GM23338 (cell line): ENCODE data around the gene USP21. TPM values are rescaled to one million over a fixed set of nuclear protein-coding genes. Genes with fewer than 3 reads are reported as not detected.

Experiments
- ATAC-seq: fragments of 200-7000 bp; cut with Tn5 transposase; 3 replicates; pipeline ENCODE4 v1.9.1; 2020
- DNase-seq: peaks from one replicate; pipeline ENCODE4 v3.0.0-alpha.2; 2015; ENCODE audit warnings: low spot score
- H2AFZ ChIP-seq: fragments of 200-600 bp; sonication (generic); 2 replicates; pipeline ENCODE4 v1.8.0; 2016; ENCODE audit warnings: antibody characterized with exemption, mild to moderate bottlenecking, moderate library complexity
- H3F3A ChIP-seq: fragments of 200-600 bp; sonication (generic); replicated peaks from 2 replicates; pipeline ENCODE4 v1.8.0; 2017; ENCODE audit warnings: antibody characterized with exemption, mixed run types, low read depth
- H3K27ac ChIP-seq: fragments of 200-600 bp; sonication (generic); 2 replicates; pipeline ENCODE4 v1.6.1; 2016; ENCODE audit warnings: low read depth
- H3K27me3 ChIP-seq: fragments of 200-600 bp; sonication (generic); 2 replicates; pipeline ENCODE4 v1.8.0; 2016; ENCODE audit warnings: mild to moderate bottlenecking, mixed run types, moderate library complexity; ENCODE audit not compliant: insufficient read depth
- H3K36me3 ChIP-seq: fragments of 200-600 bp; sonication (generic); 2 replicates; pipeline ENCODE4 v1.8.0; 2016; ENCODE audit warnings: mild to moderate bottlenecking; ENCODE audit not compliant: insufficient read depth
- H3K4me1 ChIP-seq: fragments of 200-600 bp; sonication (generic); 2 replicates; pipeline ENCODE4 v1.8.0; 2016; ENCODE audit warnings: mild to moderate bottlenecking, moderate library complexity; ENCODE audit not compliant: insufficient read depth
- H3K4me2 ChIP-seq: fragments of 200-600 bp; sonication (generic); 2 replicates; pipeline ENCODE4 v1.7.1; 2017; ENCODE audit warnings: mixed run types
- H3K4me3 ChIP-seq: fragments of 200-600 bp; sonication (generic); 2 replicates; pipeline ENCODE4 v1.6.1; 2016; ENCODE audit warnings: mixed run types
- H3K79me2 ChIP-seq: fragments of 200-600 bp; sonication (generic); replicated peaks from 2 replicates; pipeline ENCODE4 v1.8.0; 2017; ENCODE audit warnings: mild to moderate bottlenecking; ENCODE audit not compliant: insufficient read depth
- H3K9me2 ChIP-seq: fragments of 200-600 bp; sonication (generic); 2 replicates; pipeline ENCODE4 v1.8.0; 2017; ENCODE audit not compliant: insufficient read depth
- H4K20me1 ChIP-seq: fragments of 200-600 bp; sonication (generic); replicated peaks from 2 replicates; pipeline ENCODE4 v1.8.0; 2017; ENCODE audit warnings: mild to moderate bottlenecking; ENCODE audit not compliant: insufficient read depth
- H3K27ac Mint-ChIP-seq: 2 replicates; pipeline ENCODE4 v1.8.0; 2020; ENCODE audit warnings: inconsistent platforms, mild to moderate bottlenecking, moderate library complexity, mixed read lengths
- H3K27me3 Mint-ChIP-seq: 3 replicates; pipeline ENCODE4 v1.8.0; 2022; ENCODE audit warnings: low read depth, mild to moderate bottlenecking, moderate library complexity, mixed read lengths, inconsistent platforms; ENCODE audit not compliant: insufficient read depth, poor library complexity
- H3K36me3 Mint-ChIP-seq: 3 replicates; pipeline ENCODE4 v1.8.0; 2021; ENCODE audit warnings: low read depth, mild to moderate bottlenecking, inconsistent platforms, moderate library complexity, mixed read lengths
- H3K4me1 Mint-ChIP-seq: 3 replicates; pipeline ENCODE4 v1.8.0; 2020; ENCODE audit warnings: mild to moderate bottlenecking, inconsistent platforms, mixed read lengths
- H3K4me3 Mint-ChIP-seq: 3 replicates; pipeline ENCODE4 v1.8.0; 2021; ENCODE audit warnings: moderate library complexity, mild to moderate bottlenecking, inconsistent platforms, mixed read lengths
- H3K9me3 Mint-ChIP-seq: 3 replicates; pipeline ENCODE4 v1.8.0; 2020; ENCODE audit warnings: moderate library complexity, mild to moderate bottlenecking, inconsistent platforms, mixed read lengths
- CREB1 ChIP-seq: fragments of 250-450 bp; sonication (Bioruptor Pico); IDR thresholded peaks from 2 replicates; pipeline ENCODE4 v1.5.0; 2020; ENCODE audit warnings: low read depth, mild to moderate bottlenecking, moderate library complexity
- CTCF ChIP-seq, 2 experiments: fragments of 200-600 bp in 1 of 2; sonication (generic) in 1 of 2; conservative IDR thresholded peaks; 2 replicates each; pipeline versions ENCODE4 v1.5.1 to v1.6.1; 2016 to 2017; ENCODE audit warnings: antibody characterized with exemption in 2 of 2, low read depth in 2 of 2, mild to moderate bottlenecking in 2 of 2, moderate library complexity in 1 of 2
- EZH2 ChIP-seq: fragments of 200-600 bp; sonication (generic); IDR thresholded peaks from one replicate; pipeline ENCODE4 v1.8.0; 2017; ENCODE audit warnings: antibody characterized with exemption, mild to moderate bottlenecking, low read depth; ENCODE audit not compliant: unreplicated experiment
- EZH2phosphoT487 ChIP-seq: fragments of 200-600 bp; sonication (generic); IDR thresholded peaks from one replicate; pipeline ENCODE4 v1.8.1; 2018; ENCODE audit warnings: antibody characterized with exemption; ENCODE audit not compliant: unreplicated experiment
- JUNB ChIP-seq: IDR thresholded peaks from one replicate; pipeline ENCODE4 v1.6.1; 2016; ENCODE audit warnings: antibody characterized with exemption; ENCODE audit not compliant: unreplicated experiment
- NANOG ChIP-seq: IDR thresholded peaks from 2 replicates; pipeline ENCODE4 v1.6.1; 2016; ENCODE audit warnings: antibody characterized with exemption, borderline replicate concordance
- POLR2AphosphoS5 ChIP-seq: IDR thresholded peaks from 2 replicates; pipeline ENCODE4 v1.6.1; 2016; ENCODE audit warnings: antibody characterized with exemption, low read depth
- ZNF331 ChIP-seq: fragments of 250-450 bp; sonication (Bioruptor Pico); IDR thresholded peaks from 2 replicates; pipeline ENCODE4 v1.5.0; 2020; ENCODE audit warnings: low read depth, mild to moderate bottlenecking, moderate library complexity
- polyA plus RNA-seq: library from polyadenylated mRNA; unstranded; fragments of >200 nt; fragmentation: Nextera tagmentation; extraction: Ambion mirVana; gene quantifications from 2 replicates; pipeline ENCODE4 v1.2.1, GENCODE V29; 2016
- total RNA-seq: library from RNA; depleted of rRNA; stranded (reverse); fragments of >200 nt; shearing (Covaris generic); gene quantifications from 2 replicates; pipeline ENCODE4 v1.2.3, GENCODE V29; 2014
- TF ChIP-seq, protein P1 (sequence below): fragments of 250-450 bp; sonication (Bioruptor Pico); IDR thresholded peaks from 2 replicates; pipeline ENCODE4 v1.5.0; 2020; ENCODE audit warnings: mild to moderate bottlenecking, moderate library complexity
- TF ChIP-seq, protein P2 (sequence below): IDR thresholded peaks from one replicate; pipeline ENCODE4 v1.6.1; 2018; ENCODE audit warnings: antibody characterized with exemption; ENCODE audit not compliant: unreplicated experiment

USP21 gene
- total and polyA plus RNA-seq, 2 experiments from 2014 or later = 17.9 to 25.6 TPM

DNA sequence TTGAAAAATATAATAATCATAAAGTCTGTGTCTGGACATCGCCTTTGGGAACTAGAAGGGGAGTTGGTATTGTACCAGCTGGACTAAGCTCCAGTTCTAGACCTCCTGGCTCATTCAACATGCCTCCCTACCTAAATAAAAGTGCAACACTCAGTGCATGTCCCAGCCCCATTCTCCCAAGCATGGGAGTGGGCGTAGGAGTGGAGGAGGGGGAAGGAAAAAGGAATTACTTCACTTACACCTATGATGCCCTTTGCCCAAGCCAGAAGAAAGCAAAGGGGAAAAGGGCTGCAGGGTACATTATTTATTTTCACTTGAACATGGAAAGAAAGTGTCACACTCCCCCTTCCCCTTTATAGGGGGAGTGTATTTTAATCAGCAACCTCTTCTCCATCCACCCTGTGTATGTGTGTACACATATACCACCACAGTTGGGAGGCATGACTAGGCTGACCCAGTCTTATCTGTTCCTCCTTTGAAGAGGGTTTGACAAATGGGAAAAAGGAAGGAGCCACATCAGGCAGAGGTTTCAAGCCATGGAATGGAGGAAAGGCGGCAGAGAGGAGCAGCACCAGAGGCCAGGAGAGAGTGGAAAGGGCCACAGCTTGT lies 38.2 kb upstream of the USP21 start:
- Histone ChIP-seq H3K4me3 (no peak overlapping the region), H3F3A (peaks cover 41% of the 10 kb centered on the region), H3K36me3 (peaks cover 30% of the 10 kb centered on the region), H2AFZ (no peak overlapping the region), H3K4me2 (no peak overlapping the region), H3K27me3 (no peaks in the 10 kb centered on the region), H4K20me1 (peaks cover 16% of the 10 kb centered on the region), H3K4me1 (peaks cover 20% of the 10 kb centered on the region), H3K27ac (peak overlapping the region; percentile 45; the same call in 1 of the 2 replicates), H3K9me2 (no peaks in the 10 kb centered on the region), H3K79me2 (peaks cover 30% of the 10 kb centered on the region)
- peaks cover 63% of the 10 kb centered on the region for H3K36me3 Mint-ChIP-seq
- DNase-seq (no peak), ATAC-seq (no peak)
- no peak overlapping the region for H3K27ac Mint-ChIP-seq
- no peak overlapping the region for H3K4me3 Mint-ChIP-seq
- peaks cover 25% of the 10 kb centered on the region for H3K27me3 Mint-ChIP-seq
- TF ChIP-seq JUNB = no peak
- TF ChIP-seq EZH2phosphoT487 = no peak
- no peaks in the 10 kb centered on the region for H3K9me3 Mint-ChIP-seq
- H3K4me1 Mint-ChIP-seq = peaks cover 22% of the 10 kb centered on the region

DNA sequence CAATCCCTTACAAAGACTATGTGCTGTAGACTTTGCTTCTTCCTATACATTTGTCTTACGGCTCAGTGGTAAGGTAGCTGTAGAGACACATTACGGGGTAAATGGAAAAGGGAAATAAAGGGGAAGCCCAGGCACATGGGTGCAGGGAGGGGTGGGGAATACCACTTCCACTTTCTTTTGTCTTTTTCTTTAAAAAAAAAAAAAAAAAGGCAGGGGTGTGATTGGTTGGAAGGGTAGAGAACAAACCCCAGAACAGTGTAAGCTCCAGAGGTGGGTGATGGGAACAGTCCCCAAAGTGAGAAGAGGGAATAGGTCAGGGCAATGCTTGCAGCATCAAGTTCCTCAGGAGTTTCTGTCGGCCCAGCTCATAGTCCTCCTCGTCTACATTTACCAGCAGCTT lies 37.5 kb upstream of the USP21 start:
- H3K4me1 Mint-ChIP-seq = peaks cover 19% of the 10 kb centered on the region
- Histone ChIP-seq H3F3A (peaks cover 38% of the 10 kb centered on the region), H3K4me1 (peaks cover 13% of the 10 kb centered on the region), H4K20me1 (peaks cover 11% of the 10 kb centered on the region; the same call in 1 of the 2 replicates), H3K27ac (no peak overlapping the region), H3K36me3 (peaks cover 30% of the 10 kb centered on the region), H3K9me2 (no peaks in the 10 kb centered on the region), H2AFZ (no peak overlapping the region), H3K27me3 (no peaks in the 10 kb centered on the region), H3K4me2 (no peak overlapping the region), H3K4me3 (no peak overlapping the region), H3K79me2 (peaks cover 30% of the 10 kb centered on the region)
- DNase-seq (no peak), ATAC-seq (no peak)
- H3K27ac Mint-ChIP-seq = no peak overlapping the region
- peaks cover 24% of the 10 kb centered on the region for H3K27me3 Mint-ChIP-seq
- H3K4me3 Mint-ChIP-seq = no peak overlapping the region
- H3K9me3 Mint-ChIP-seq = no peaks in the 10 kb centered on the region
- peaks cover 68% of the 10 kb centered on the region for H3K36me3 Mint-ChIP-seq
- no peak for TF ChIP-seq CREB1 (CRISPR knock-in tag)
- no peak for TF ChIP-seq EZH2phosphoT487
- no peak for TF ChIP-seq POLR2AphosphoS5
- TF ChIP-seq JUNB = no peak
- no peak for TF ChIP-seq EZH2
- TF ChIP-seq, protein P1, sequence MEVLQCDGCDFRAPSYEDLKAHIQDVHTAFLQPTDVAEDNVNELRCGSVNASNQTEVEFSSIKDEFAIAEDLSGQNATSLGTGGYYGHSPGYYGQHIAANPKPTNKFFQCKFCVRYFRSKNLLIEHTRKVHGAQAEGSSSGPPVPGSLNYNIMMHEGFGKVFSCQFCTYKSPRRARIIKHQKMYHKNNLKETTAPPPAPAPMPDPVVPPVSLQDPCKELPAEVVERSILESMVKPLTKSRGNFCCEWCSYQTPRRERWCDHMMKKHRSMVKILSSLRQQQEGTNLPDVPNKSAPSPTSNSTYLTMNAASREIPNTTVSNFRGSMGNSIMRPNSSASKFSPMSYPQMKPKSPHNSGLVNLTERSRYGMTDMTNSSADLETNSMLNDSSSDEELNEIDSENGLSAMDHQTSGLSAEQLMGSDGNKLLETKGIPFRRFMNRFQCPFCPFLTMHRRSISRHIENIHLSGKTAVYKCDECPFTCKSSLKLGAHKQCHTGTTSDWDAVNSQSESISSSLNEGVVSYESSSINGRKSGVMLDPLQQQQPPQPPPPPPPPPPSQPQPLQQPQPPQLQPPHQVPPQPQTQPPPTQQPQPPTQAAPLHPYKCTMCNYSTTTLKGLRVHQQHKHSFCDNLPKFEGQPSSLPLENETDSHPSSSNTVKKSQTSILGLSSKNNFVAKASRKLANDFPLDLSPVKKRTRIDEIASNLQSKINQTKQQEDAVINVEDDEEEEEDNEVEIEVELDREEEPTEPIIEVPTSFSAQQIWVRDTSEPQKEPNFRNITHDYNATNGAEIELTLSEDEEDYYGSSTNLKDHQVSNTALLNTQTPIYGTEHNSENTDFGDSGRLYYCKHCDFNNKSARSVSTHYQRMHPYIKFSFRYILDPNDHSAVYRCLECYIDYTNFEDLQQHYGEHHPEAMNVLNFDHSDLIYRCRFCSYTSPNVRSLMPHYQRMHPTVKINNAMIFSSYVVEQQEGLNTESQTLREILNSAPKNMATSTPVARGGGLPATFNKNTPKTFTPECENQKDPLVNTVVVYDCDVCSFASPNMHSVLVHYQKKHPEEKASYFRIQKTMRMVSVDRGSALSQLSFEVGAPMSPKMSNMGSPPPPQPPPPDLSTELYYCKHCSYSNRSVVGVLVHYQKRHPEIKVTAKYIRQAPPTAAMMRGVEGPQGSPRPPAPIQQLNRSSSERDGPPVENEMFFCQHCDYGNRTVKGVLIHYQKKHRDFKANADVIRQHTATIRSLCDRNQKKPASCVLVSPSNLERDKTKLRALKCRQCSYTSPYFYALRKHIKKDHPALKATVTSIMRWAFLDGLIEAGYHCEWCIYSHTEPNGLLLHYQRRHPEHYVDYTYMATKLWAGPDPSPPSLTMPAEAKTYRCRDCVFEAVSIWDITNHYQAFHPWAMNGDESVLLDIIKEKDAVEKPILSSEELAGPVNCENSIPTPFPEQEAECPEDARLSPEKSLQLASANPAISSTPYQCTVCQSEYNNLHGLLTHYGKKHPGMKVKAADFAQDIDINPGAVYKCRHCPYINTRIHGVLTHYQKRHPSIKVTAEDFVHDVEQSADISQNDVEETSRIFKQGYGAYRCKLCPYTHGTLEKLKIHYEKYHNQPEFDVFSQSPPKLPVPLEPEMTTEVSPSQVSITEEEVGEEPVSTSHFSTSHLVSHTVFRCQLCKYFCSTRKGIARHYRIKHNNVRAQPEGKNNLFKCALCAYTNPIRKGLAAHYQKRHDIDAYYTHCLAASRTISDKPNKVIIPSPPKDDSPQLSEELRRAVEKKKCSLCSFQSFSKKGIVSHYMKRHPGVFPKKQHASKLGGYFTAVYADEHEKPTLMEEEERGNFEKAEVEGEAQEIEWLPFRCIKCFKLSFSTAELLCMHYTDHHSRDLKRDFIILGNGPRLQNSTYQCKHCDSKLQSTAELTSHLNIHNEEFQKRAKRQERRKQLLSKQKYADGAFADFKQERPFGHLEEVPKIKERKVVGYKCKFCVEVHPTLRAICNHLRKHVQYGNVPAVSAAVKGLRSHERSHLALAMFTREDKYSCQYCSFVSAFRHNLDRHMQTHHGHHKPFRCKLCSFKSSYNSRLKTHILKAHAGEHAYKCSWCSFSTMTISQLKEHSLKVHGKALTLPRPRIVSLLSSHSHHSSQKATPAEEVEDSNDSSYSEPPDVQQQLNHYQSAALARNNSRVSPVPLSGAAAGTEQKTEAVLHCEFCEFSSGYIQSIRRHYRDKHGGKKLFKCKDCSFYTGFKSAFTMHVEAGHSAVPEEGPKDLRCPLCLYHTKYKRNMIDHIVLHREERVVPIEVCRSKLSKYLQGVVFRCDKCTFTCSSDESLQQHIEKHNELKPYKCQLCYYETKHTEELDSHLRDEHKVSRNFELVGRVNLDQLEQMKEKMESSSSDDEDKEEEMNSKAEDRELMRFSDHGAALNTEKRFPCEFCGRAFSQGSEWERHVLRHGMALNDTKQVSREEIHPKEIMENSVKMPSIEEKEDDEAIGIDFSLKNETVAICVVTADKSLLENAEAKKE = no peak
- TF ChIP-seq, protein P2, sequence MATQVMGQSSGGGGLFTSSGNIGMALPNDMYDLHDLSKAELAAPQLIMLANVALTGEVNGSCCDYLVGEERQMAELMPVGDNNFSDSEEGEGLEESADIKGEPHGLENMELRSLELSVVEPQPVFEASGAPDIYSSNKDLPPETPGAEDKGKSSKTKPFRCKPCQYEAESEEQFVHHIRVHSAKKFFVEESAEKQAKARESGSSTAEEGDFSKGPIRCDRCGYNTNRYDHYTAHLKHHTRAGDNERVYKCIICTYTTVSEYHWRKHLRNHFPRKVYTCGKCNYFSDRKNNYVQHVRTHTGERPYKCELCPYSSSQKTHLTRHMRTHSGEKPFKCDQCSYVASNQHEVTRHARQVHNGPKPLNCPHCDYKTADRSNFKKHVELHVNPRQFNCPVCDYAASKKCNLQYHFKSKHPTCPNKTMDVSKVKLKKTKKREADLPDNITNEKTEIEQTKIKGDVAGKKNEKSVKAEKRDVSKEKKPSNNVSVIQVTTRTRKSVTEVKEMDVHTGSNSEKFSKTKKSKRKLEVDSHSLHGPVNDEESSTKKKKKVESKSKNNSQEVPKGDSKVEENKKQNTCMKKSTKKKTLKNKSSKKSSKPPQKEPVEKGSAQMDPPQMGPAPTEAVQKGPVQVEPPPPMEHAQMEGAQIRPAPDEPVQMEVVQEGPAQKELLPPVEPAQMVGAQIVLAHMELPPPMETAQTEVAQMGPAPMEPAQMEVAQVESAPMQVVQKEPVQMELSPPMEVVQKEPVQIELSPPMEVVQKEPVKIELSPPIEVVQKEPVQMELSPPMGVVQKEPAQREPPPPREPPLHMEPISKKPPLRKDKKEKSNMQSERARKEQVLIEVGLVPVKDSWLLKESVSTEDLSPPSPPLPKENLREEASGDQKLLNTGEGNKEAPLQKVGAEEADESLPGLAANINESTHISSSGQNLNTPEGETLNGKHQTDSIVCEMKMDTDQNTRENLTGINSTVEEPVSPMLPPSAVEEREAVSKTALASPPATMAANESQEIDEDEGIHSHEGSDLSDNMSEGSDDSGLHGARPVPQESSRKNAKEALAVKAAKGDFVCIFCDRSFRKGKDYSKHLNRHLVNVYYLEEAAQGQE = no peak
- no peak for TF ChIP-seq CTCF (conservative IDR thresholded peaks at IDR 0.05; ENCODE audit: low read depth in 2 of 2)
- no peak for TF ChIP-seq NANOG
- TF ChIP-seq ZNF331 (CRISPR knock-in tag) = no peak
